ENCODE data around the gene MAPK8IP1.

- TF ChIP-seq CTCF (IDR thresholded peaks at IDR 0.05) (no peak), EP300 (IDR thresholded peaks at IDR 0.05; ENCODE audit: low read depth) (no peak)
Measured at GRCh38 chr11:45848654-45849081, 36.8 kb upstream of the MAPK8IP1 start.

Data from transverse colon (tissue), 3 donors.